ENCODE results near the gene NCOA7.

- TF ChIP-seq POLR2A (IDR thresholded peaks at IDR 0.05) (no peak), CTCF (IDR thresholded peaks at IDR 0.05) (no peak)
Observed at GRCh38 chr6:125773387-125774341, 17.1 kb upstream of the NCOA7 start.

Data from heart left ventricle (tissue), 13 donors.